Activated B cell treated with CpG ODN at 0.5 μM for 24 hours (primary cell): ENCODE measurements around the gene PELI3. TPM values are rescaled to one million over a fixed set of nuclear protein-coding genes. Genes with fewer than 3 reads are reported as not detected.
A peak's percentile ranks its signal among the peaks of the same experiment; 100 is the strongest.

ENCODE experiments used
- ATAC-seq: fragments of 200-7000 bp; cut with Tn5 transposase; one replicate; pipeline ENCODE4 v1.10.0; 2021; ENCODE audit warnings: low read depth, mild to moderate bottlenecking, moderate library complexity
- CTCF ChIA-PET: fragments of 350-600 bp; sonication (Branson Sonifier 250); formaldehyde crosslinking; loops from one replicate; lab custom pipeline; 2021; ENCODE audit warnings: antibody characterized with exemption; lab: Charles Lee
- POLR2A ChIA-PET: fragments of 350-600 bp; sonication (Branson Sonifier 250); formaldehyde crosslinking; loops from one replicate; lab custom pipeline; 2021; ENCODE audit warnings: antibody characterized with exemption; lab: Charles Lee
- DNase-seq: peaks from one replicate; pipeline ENCODE4 v3.0.0; 2022
- H3K27ac Mint-ChIP-seq: one replicate; pipeline ENCODE4 v1.8.0; 2020; ENCODE audit warnings: mixed read lengths
- H3K27me3 Mint-ChIP-seq: one replicate; pipeline ENCODE4 v1.8.0; 2021; ENCODE audit warnings: mixed read lengths
- H3K36me3 Mint-ChIP-seq: one replicate; pipeline ENCODE4 v1.8.0; 2021; ENCODE audit warnings: low read depth, mixed read lengths
- H3K4me1 Mint-ChIP-seq: one replicate; pipeline ENCODE4 v1.8.0; 2021; ENCODE audit warnings: mixed read lengths
- H3K4me3 Mint-ChIP-seq: one replicate; pipeline ENCODE4 v1.8.0; 2020; ENCODE audit warnings: mild to moderate bottlenecking, mixed read lengths
- H3K9me3 Mint-ChIP-seq: one replicate; pipeline ENCODE4 v1.8.0; 2020; ENCODE audit warnings: mixed read lengths
- CTCF ChIP-seq: fragments of 200-600 bp; IDR thresholded peaks from one replicate; pipeline ENCODE4 v1.8.0; 2022; ENCODE audit warnings: antibody characterized with exemption, mild to moderate bottlenecking
- intact Hi-C: fragments of 100-400 bp; cut with micrococcal nuclease; formaldehyde crosslinking; loops from one replicate; pipeline ENCODE4 v1.15.1; 2024
- total RNA-seq: library from RNA; stranded (reverse); gene quantifications from 2 replicates; pipeline ENCODE4 v1.2.3, GENCODE V29; 2022

Gene PELI3
- total RNA-seq, 1 donor from 2014 or later, result 8.5 TPM

- Mint-ChIP-seq H3K4me1 (peaks cover 14% of the 10 kb centered on the region), H3K27me3 (no peaks in the 10 kb centered on the region), H3K9me3 (no peaks in the 10 kb centered on the region), H3K4me3 (no peak overlapping the region), H3K36me3 (peaks cover 25% of the 10 kb centered on the region), H3K27ac (no peak overlapping the region)
- TF ChIP-seq CTCF, result no peak
- ATAC-seq (no peak), DNase-seq (no peak)
- intact Hi-C loops, result no loop called here
- CTCF ChIA-PET, result no interaction called here
- POLR2A ChIA-PET, result interaction anchor here (0.7 kb wide), 1 partner anchor 789 kb away, joined by 3 read pairs; no protein-coding TSS in a partner anchor
Observed at GRCh38 chr11:66509131-66509561, 42.4 kb downstream of the PELI3 start.

- CTCF ChIA-PET, result interaction anchor here (1.0 to 1.1 kb wide), 4 partner anchors 30 to 168 kb away, joined by 3 read pairs; partner anchors contain the start of gene DPP3
Observed at GRCh38 chr11:66510271-66510989, 43.7 kb downstream of the PELI3 start, which contains the start of gene BBS1. BBS1 (plus strand) TSS chr11:66510635; CDS start chr11:66510660, 25 bp downstream.

GRCh38 chr11:66510990-66511339 is 44.3 kb downstream of the PELI3 start:
- DNase-seq (no peak), ATAC-seq (no peak)
- Mint-ChIP-seq H3K36me3 (peaks cover 25% of the 10 kb centered on the region), H3K27ac (peak overlapping the region; percentile 42), H3K4me3 (peak overlapping the region; percentile 91), H3K9me3 (no peaks in the 10 kb centered on the region), H3K27me3 (no peaks in the 10 kb centered on the region), H3K4me1 (peaks cover 14% of the 10 kb centered on the region)
- TF ChIP-seq CTCF, result no peak
- ChIA-PET POLR2A (interaction anchor here (1.0 to 1.5 kb wide), 7 partner anchors 31 to 167 kb away, joined by 3 to 10 read pairs (median 4); partner anchors contain the start of genes DPP3, MRPL11, NPAS4 and PELI3), CTCF (interaction anchor here (1.0 to 1.1 kb wide), 4 partner anchors 31 to 168 kb away, joined by 3 read pairs; partner anchors contain the start of gene DPP3)
- intact Hi-C loops, result loop anchor here (1.0 to 2.0 kb wide), 4 partner anchors 31 to 167 kb away; partner anchors contain the start of genes ACTN3, DPP3, PELI3 and ZDHHC24

More at GRCh38 chr11:66510271-66510989, 43.7 kb downstream of the PELI3 start, which contains the start of gene BBS1:
- POLR2A ChIA-PET, result interaction anchor here (1.0 to 1.5 kb wide), 7 partner anchors 30 to 168 kb away, joined by 3 to 10 read pairs (median 4); partner anchors contain the start of genes DPP3, MRPL11, NPAS4 and PELI3
- ATAC-seq (peak; percentile 98), DNase-seq (peak; percentile 82)
- Mint-ChIP-seq H3K4me1 (peaks cover 14% of the 10 kb centered on the region), H3K9me3 (no peaks in the 10 kb centered on the region), H3K36me3 (peaks cover 26% of the 10 kb centered on the region), H3K27me3 (no peaks in the 10 kb centered on the region), H3K27ac (peak within 1 kb of the TSS; percentile 42), H3K4me3 (peak within 1 kb of the TSS; percentile 91)
- intact Hi-C loops, result loop anchor here (1.0 to 2.0 kb wide), 4 partner anchors 30 to 168 kb away; partner anchors contain the start of genes ACTN3, DPP3, PELI3 and ZDHHC24
- TF ChIP-seq CTCF, result no peak

GRCh38 chr11:66523611-66524010 is 56.9 kb downstream of the PELI3 start:
- Mint-ChIP-seq H3K9me3 (no peaks in the 10 kb centered on the region), H3K36me3 (peaks cover 60% of the 10 kb centered on the region), H3K27ac (no peak overlapping the region), H3K27me3 (no peaks in the 10 kb centered on the region), H3K4me3 (no peak overlapping the region), H3K4me1 (no peaks in the 10 kb centered on the region)
- DNase-seq (no peak), ATAC-seq (no peak)
- intact Hi-C loops, result no loop called here
- ChIA-PET POLR2A (no interaction called here), CTCF (no interaction called here)
- TF ChIP-seq CTCF, result no peak
